Hepatocyte (in vitro differentiated cells): ENCODE measurements around the gene RMI2.

ENCODE experiments used
- EZH2 ChIP-seq: fragments of 200-600 bp; sonication (generic); IDR thresholded peaks from 2 replicates; pipeline ENCODE4 v1.6.1; 2016; ENCODE audit warnings: antibody characterized with exemption, mild to moderate bottlenecking, borderline replicate concordance
- EZH2phosphoT487 ChIP-seq: fragments of 200-600 bp; sonication (generic); IDR thresholded peaks from one replicate; pipeline ENCODE4 v1.6.1; 2018; ENCODE audit warnings: antibody characterized with exemption, mild to moderate bottlenecking, low read depth, moderate library complexity; ENCODE audit not compliant: unreplicated experiment, severe bottlenecking
- TF ChIP-seq, protein P1 (sequence below): fragments of 200-600 bp; sonication (generic); IDR thresholded peaks from 2 replicates; pipeline ENCODE4 v1.5.1; 2016; ENCODE audit warnings: antibody characterized with exemption, mild to moderate bottlenecking; ENCODE audit not compliant: poor library complexity

DNA sequence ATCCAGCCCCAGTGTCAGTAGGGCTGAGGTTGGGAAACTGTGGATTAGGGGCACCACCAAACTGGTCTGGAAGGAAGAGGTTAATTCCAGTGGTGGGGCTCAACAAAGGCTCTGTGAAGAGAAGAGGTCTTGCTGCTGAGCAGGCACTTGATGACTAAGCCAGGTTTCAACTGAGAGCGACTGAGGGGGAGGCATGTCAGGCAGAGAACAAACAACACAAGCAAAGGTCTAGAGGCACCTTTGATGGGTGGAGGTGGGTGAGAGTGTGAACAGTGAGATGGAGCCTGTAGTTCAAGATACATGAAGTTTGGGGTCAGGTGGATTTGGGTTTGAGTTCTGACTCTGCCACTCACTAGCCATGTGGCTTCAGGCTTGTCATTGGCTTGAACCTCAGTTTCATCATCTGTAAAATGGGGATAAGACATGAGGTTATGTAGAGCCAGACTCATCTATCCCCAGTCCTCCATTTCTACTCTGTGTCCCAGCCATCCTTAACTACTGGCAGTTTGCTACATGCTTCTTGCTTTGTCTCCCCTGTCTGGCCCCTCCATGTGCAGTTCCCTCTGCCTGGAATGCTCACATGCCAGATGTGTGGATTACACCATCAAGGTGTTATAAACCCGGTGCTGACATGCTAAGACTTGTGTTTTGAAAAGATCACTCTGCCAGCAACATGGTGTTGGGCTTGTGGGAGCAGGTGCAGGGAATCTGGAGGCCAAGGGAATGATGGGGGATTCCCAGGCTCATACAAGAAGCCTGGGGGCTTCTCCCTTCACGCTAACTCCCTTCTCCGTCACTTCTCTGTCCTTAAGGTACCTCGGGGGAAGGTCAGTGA lies 3.0 kb upstream of the RMI2 start:
- TF ChIP-seq, protein P1, sequence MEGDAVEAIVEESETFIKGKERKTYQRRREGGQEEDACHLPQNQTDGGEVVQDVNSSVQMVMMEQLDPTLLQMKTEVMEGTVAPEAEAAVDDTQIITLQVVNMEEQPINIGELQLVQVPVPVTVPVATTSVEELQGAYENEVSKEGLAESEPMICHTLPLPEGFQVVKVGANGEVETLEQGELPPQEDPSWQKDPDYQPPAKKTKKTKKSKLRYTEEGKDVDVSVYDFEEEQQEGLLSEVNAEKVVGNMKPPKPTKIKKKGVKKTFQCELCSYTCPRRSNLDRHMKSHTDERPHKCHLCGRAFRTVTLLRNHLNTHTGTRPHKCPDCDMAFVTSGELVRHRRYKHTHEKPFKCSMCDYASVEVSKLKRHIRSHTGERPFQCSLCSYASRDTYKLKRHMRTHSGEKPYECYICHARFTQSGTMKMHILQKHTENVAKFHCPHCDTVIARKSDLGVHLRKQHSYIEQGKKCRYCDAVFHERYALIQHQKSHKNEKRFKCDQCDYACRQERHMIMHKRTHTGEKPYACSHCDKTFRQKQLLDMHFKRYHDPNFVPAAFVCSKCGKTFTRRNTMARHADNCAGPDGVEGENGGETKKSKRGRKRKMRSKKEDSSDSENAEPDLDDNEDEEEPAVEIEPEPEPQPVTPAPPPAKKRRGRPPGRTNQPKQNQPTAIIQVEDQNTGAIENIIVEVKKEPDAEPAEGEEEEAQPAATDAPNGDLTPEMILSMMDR, result no peak
- no peak for TF ChIP-seq EZH2
- TF ChIP-seq EZH2phosphoT487, result no peak
